SK-N-MC (cell line): ENCODE results near the gene DCN.
"Not testable (repeated sequence)": the region's sequence is repeated elsewhere in the genome, so short reads cannot be mapped to it uniquely, and the experiment has no call there.

Experiments used
- DNase-seq: peaks from one replicate; pipeline ENCODE4 v3.0.0-alpha.2; 2011; ENCODE audit warnings: low read depth, low spot score
- H3K27ac ChIP-seq: fragments of 200-600 bp; sonication (generic); 2 replicates; pipeline ENCODE4 v1.5.1; 2016; ENCODE audit warnings: mixed run types
- H3K36me3 ChIP-seq: fragments of 200-600 bp; sonication (generic); 2 replicates; pipeline ENCODE4 v1.6.1; 2017; ENCODE audit warnings: antibody characterized with exemption, low read length, mixed read lengths; ENCODE audit not compliant: insufficient read depth
- H3K4me3 ChIP-seq: fragments of 200-600 bp; sonication (generic); 2 replicates; pipeline ENCODE4 v1.5.1; 2016
- H3K9ac ChIP-seq: fragments of 200-600 bp; sonication (generic); 2 replicates; pipeline ENCODE4 v1.8.0; 2017; ENCODE audit warnings: mixed run types, mixed read lengths; ENCODE audit not compliant: insufficient read length
- H3K9me3 ChIP-seq: fragments of 200-600 bp; sonication (generic); 2 replicates; pipeline ENCODE4 v1.6.1; 2017; ENCODE audit warnings: low read depth, mild to moderate bottlenecking, antibody characterized with exemption, low read length, moderate library complexity, mixed read lengths
- EZH2 ChIP-seq: fragments of 200-600 bp; sonication (generic); IDR thresholded peaks from one replicate; pipeline ENCODE4 v1.6.1; 2017; ENCODE audit warnings: antibody characterized with exemption
- FOXP2 ChIP-seq: optimal IDR thresholded peaks from 2 replicates; pipeline ENCODE3; 2011; ENCODE audit warnings: mild to moderate bottlenecking, moderate library complexity; ENCODE audit not compliant: insufficient read depth; ENCODE audit errors: extremely low read length, control extremely low read depth
- POLR2AphosphoS5 ChIP-seq: IDR thresholded peaks from 2 replicates; pipeline ENCODE4 v1.6.1; 2012; ENCODE audit warnings: mild to moderate bottlenecking, low read depth, low read length, borderline replicate concordance

DCN gene

DNA sequence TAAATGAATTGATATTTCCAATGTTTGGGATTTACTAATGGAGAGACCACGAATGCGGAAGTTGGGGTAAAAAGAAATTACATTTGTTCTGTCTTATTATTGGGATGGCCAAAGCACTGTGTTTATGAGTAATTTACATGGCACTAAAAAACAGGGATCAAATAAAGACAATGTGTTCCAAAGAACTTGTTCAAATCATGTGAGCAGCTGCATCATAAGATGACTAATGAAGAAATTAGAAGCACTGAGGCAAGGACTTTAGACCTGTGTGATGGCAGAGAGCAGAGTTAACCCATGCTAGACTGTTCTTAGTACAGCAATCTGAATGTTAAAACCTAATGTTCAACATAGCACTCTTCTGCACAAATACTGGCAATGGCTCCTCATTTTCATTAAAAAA lies 34.3 kb upstream of the DCN start:
- Histone ChIP-seq H3K27ac (no peak overlapping the region), H3K36me3 (no peaks in the 10 kb centered on the region), H3K4me3 (no peak overlapping the region), H3K9ac (no peak overlapping the region), H3K9me3 (no peaks in the 10 kb centered on the region)
- no peak for DNase-seq
- no peak for TF ChIP-seq EZH2
- no peak for TF ChIP-seq FOXP2
- no peak for TF ChIP-seq POLR2AphosphoS5

- Histone ChIP-seq H3K9me3 (no peaks in the 10 kb centered on the region), H3K27ac (no peak overlapping the region), H3K36me3 (no peaks in the 10 kb centered on the region), H3K9ac (no peak overlapping the region), H3K4me3 (no peak overlapping the region)
- TF ChIP-seq POLR2AphosphoS5, result no peak
- TF ChIP-seq FOXP2, result no peak
- no peak for TF ChIP-seq EZH2
- no peak for DNase-seq
Measured at GRCh38 chr12:91215940-91216454, 33.4 kb upstream of the DCN start.

- peak overlapping the region; percentile 60; the same call in 1 of the 2 replicates for H3K27ac ChIP-seq
- no peaks in the 10 kb centered on the region for H3K36me3 ChIP-seq
- no peak for DNase-seq
- TF ChIP-seq FOXP2 (no peak), EZH2 (no peak), POLR2AphosphoS5 (no peak)
- H3K4me3 ChIP-seq, result no peak overlapping the region
- H3K9ac ChIP-seq, result no peak overlapping the region
- H3K9me3 ChIP-seq, result no peaks in the 10 kb centered on the region
Measured at GRCh38 chr12:91211866-91212265, 29.2 kb upstream of the DCN start.

GRCh38 chr12:91210618-91211017 lies 28.0 kb upstream of the DCN start:
- Histone ChIP-seq H3K27ac (no peak overlapping the region), H3K36me3 (no peaks in the 10 kb centered on the region), H3K4me3 (no peak overlapping the region), H3K9me3 (no peaks in the 10 kb centered on the region), H3K9ac (no peak overlapping the region)
- DNase-seq, result no peak
- no peak for TF ChIP-seq POLR2AphosphoS5
- no peak for TF ChIP-seq FOXP2
- TF ChIP-seq EZH2, result no peak

DNA sequence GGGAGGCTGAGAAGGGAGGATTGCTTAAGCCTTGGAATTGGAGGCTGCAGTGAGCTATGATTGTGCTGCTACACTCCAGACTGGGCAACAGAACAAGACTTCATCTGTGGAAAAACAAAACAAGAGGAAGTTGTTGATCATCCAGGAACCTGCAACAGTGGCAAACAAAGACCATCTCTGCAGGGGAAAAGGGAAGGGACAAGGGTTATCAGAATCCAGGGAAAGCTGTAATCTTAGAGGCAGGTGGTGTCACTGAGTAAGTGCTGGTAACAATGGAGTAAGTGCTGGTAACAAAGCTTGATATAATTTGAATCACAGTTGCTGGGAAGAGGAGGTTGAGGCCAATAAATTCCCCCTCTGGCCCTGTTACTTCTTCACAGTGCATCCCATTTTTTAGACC lies 27.5 kb upstream of the DCN start:
- TF ChIP-seq FOXP2 (no peak), EZH2 (no peak), POLR2AphosphoS5 (no peak)
- Histone ChIP-seq H3K4me3 (no peak overlapping the region), H3K9ac (no peak overlapping the region)

DNA sequence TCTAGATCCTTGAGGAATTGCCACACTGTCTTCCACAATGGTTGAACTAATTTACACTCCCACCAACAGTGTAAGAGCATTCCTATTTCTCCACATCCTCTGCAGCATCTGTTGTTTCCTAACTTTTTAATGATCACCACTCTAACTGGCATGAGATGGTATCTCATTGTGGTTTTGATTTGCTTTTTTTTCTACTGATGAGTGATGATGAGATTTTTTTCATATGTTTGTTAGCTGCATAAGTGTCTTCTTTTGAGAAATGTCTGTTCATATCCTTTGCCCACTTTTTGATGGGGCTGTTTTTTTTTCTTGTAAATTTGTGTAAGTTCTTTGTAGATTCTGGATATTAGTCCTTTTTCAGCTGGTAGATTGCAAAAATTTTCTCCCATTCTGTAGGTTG lies 24.7 kb upstream of the DCN start:
- not testable (repeated sequence) for H3K27ac ChIP-seq, DNase-seq, H3K36me3 ChIP-seq, H3K9me3 ChIP-seq, H3K4me3 ChIP-seq, H3K9ac ChIP-seq

More for the DNA sequence above, 27.5 kb upstream of the DCN start:
- Histone ChIP-seq H3K9me3 (no peaks in the 10 kb centered on the region), H3K27ac (no peak overlapping the region), H3K36me3 (no peaks in the 10 kb centered on the region)
- no peak for DNase-seq

GRCh38 chr12:91205811-91206210 lies 23.2 kb upstream of the DCN start:
- TF ChIP-seq EZH2 (no peak), POLR2AphosphoS5 (no peak), FOXP2 (no peak)
- Histone ChIP-seq H3K9me3 (no peaks in the 10 kb centered on the region), H3K27ac (0 out of 2 replicates have a peak overlapping the region, but pooled peaks have one; percentile 76), H3K9ac (no peak overlapping the region), H3K4me3 (no peak overlapping the region), H3K36me3 (no peaks in the 10 kb centered on the region)
- DNase-seq, result no peak

- Histone ChIP-seq H3K9ac (peak overlapping the region; percentile 26), H3K9me3 (peaks cover 3% of the 10 kb centered on the region; the same call in 1 of the 2 replicates), H3K36me3 (no peaks in the 10 kb centered on the region), H3K4me3 (no peak overlapping the region; the same call in 1 of the 2 replicates), H3K27ac (peak overlapping the region; percentile 76)
- no peak for DNase-seq
- TF ChIP-seq POLR2AphosphoS5, result no peak
- no peak for TF ChIP-seq EZH2
- no peak for TF ChIP-seq FOXP2
Measured at GRCh38 chr12:91204421-91204820, 21.8 kb upstream of the DCN start.

- 0 out of 2 replicates have a peak overlapping the region, but pooled peaks have one; percentile 30 for H3K27ac ChIP-seq
- TF ChIP-seq EZH2, result no peak
- no peak for TF ChIP-seq FOXP2
- TF ChIP-seq POLR2AphosphoS5, result no peak
- H3K4me3 ChIP-seq, result no peak overlapping the region
- H3K9me3 ChIP-seq, result peaks cover 8% of the 10 kb centered on the region; the same call in 1 of the 2 replicates
- no peak for DNase-seq
- no peaks in the 10 kb centered on the region for H3K36me3 ChIP-seq
- H3K9ac ChIP-seq, result no peak overlapping the region
Measured at GRCh38 chr12:91203610-91204009, 21.0 kb upstream of the DCN start.
